NCI-H128 (cell line): ENCODE results near the gene MMRN2.

Source experiments
- DNase-seq: peaks from one replicate; lab custom pipeline; 2025; ENCODE audit not compliant: unreplicated experiment; lab: John Stamatoyannopoulos, UW

MMRN2 gene

DNA sequence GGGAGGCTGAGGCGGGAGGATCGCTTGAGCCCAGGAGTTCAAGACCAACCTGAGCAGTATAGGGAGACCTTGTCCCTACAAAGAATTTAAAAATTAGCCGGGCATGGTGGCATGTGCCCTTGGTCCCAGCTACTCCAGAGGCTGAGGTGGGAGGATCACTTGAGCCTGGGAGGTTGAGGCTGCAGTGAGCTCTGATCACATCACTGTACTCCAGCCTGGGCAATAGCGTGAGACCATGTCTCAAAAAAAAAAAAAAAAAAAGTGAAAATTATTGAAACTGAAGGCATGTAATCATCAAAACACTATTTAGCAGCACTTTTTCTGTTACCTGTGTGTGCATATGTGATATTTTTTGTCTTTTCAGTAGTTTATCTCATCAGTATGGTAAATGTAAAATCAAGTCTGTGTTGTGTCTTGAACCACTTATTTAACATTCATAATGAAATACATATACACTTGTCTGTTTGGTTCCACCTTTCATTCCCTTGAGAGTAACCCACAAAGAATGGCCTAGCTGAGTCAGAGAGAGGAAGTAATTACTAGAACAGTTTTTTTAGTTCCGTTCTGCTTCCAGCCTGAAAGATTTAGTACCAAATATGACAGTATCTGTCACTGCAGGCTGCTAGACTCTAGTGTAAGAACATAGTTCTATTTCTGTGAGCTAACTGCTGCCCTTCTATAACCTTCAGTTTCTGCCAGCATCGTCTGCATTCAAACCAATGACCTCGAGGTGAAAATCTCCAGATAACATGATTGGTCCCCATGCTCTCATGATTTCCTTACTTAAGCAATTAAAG, 68.6 kb downstream of the MMRN2 start:
- no peak for DNase-seq
